Activated naive CD4-positive, alpha-beta T cell treated with anti-CD3 and anti-CD28 coated beads, Interleukin-2, amount 50 U/mL, for 16 hours (primary cell): Measurements from ENCODE around the gene HOXB7.

Source experiments
- DNase-seq: peaks from one replicate; pipeline ENCODE4 v3.0.0-alpha.2; 2020

Gene HOXB7

GRCh38 chr17:48593840-48594537, 16.8 kb downstream of the HOXB7 start:
- DNase-seq: peak; percentile 83

- DNase-seq: no peak
Observed at GRCh38 chr17:48593126-48593829, 17.5 kb downstream of the HOXB7 start, which contains the start of gene HOXB5. HOXB5 (minus strand) TSS chr17:48593779; CDS start chr17:48593682, 97 bp downstream.

- DNase-seq: no peak
Observed at GRCh38 chr17:48592577-48592976, 18.2 kb downstream of the HOXB7 start.

GRCh38 chr17:48592057-48592514, 18.7 kb downstream of the HOXB7 start:
- DNase-seq: no peak

- no peak for DNase-seq
Observed at GRCh38 chr17:48591255-48592056, 19.4 kb downstream of the HOXB7 start.

GRCh38 chr17:48590607-48591161, 20.1 kb downstream of the HOXB7 start:
- DNase-seq: no peak

GRCh38 chr17:48589831-48590606, 20.8 kb downstream of the HOXB7 start, which contains the start of gene HOXB3:
HOXB3 (minus strand) TSS chr17:48590241; CDS start chr17:48552474, 37,767 bp downstream.
- no peak for DNase-seq

- DNase-seq: no peak
Observed at GRCh38 chr17:48589060-48589830, 21.6 kb downstream of the HOXB7 start.

- DNase-seq: no peak
Observed at GRCh38 chr17:48588528-48588927, 22.3 kb downstream of the HOXB7 start.

- DNase-seq: no peak
Observed at GRCh38 chr17:48588074-48588415, 22.8 kb downstream of the HOXB7 start.

- no peak for DNase-seq
Observed at GRCh38 chr17:48587276-48588073, 23.3 kb downstream of the HOXB7 start.

GRCh38 chr17:48586355-48587258, 24.2 kb downstream of the HOXB7 start:
- DNase-seq: peak; percentile 37

GRCh38 chr17:48584223-48584741, 26.5 kb downstream of the HOXB7 start:
- no peak for DNase-seq

- DNase-seq: no peak
Observed at GRCh38 chr17:48583708-48584222, 27.1 kb downstream of the HOXB7 start.

- no peak for DNase-seq
Observed at GRCh38 chr17:48582750-48583069, 28.1 kb downstream of the HOXB7 start.

GRCh38 chr17:48579760-48580554, 30.9 kb downstream of the HOXB7 start:
- no peak for DNase-seq

- DNase-seq: no peak
Observed at GRCh38 chr17:48579471-48579759, 31.4 kb downstream of the HOXB7 start.
